PC-9 (cell line): Measurements from ENCODE around the gene S1PR4. TPM values are rescaled to one million over a fixed set of nuclear protein-coding genes. Genes with fewer than 3 reads are reported as not detected.

Experiments
- Bru-seq: library from RNA; stranded (reverse); fragments of 400-500 nt; gene quantifications from one replicate; lab custom pipeline; 2021; lab: Mats Ljungman, UMichigan
- BruChase-seq, 2 experiments: library from RNA; stranded (reverse); fragments of 400-500 nt; gene quantifications; one replicate each; lab custom pipeline; 2021; lab: Mats Ljungman, UMichigan
- BruUV-seq: library from RNA; stranded (reverse); fragments of 400-500 nt; replicated peaks from 2 replicates; lab custom pipeline; 2021; lab: Mats Ljungman, UMichigan
- CTCF ChIA-PET: fragments of 300-600 bp; sonication (Branson Sonifier 250); formaldehyde crosslinking; loops from one replicate; lab custom pipeline; 2022; ENCODE audit warnings: antibody characterized with exemption; lab: Charles Lee
- POLR2A ChIA-PET: fragments of 300-600 bp; sonication (Branson Sonifier 250); formaldehyde crosslinking; loops from one replicate; lab custom pipeline; 2022; ENCODE audit warnings: antibody characterized with exemption; ENCODE audit not compliant: unreplicated experiment; lab: Charles Lee
- DNase-seq, 2 experiments: peaks; one replicate each; pipeline versions ENCODE4 v3.0.0 to v3.0.0-alpha.2; 2015 to 2022; ENCODE audit warnings: mixed read lengths in 1 of 2
- H2AFZ ChIP-seq: fragments of 200-600 bp; sonication (generic); 2 replicates; pipeline ENCODE4 v1.8.1; 2017; ENCODE audit warnings: antibody characterized with exemption
- H3F3A ChIP-seq: fragments of 200-600 bp; sonication (generic); 2 replicates; pipeline ENCODE4 v1.8.1; 2017; ENCODE audit warnings: antibody characterized with exemption, mild to moderate bottlenecking, low read depth; ENCODE audit not compliant: insufficient read depth
- H3K27ac ChIP-seq: fragments of 200-600 bp; sonication (generic); 2 replicates; pipeline ENCODE4 v1.6.1; 2016; ENCODE audit warnings: mixed run types
- H3K27me3 ChIP-seq: fragments of 200-600 bp; sonication (generic); 2 replicates; pipeline ENCODE4 v1.6.1; 2016; ENCODE audit warnings: low read depth, mixed run types; ENCODE audit not compliant: insufficient read depth
- H3K36me3 ChIP-seq: fragments of 200-600 bp; sonication (generic); 2 replicates; pipeline ENCODE4 v1.6.1; 2016; ENCODE audit warnings: low read depth, mixed run types
- H3K4me1 ChIP-seq: fragments of 200-600 bp; sonication (generic); replicated peaks from 2 replicates; pipeline ENCODE4 v1.6.1; 2016; ENCODE audit warnings: mixed run types; ENCODE audit not compliant: insufficient read depth
- H3K4me2 ChIP-seq: fragments of 200-600 bp; sonication (generic); 2 replicates; pipeline ENCODE4 v1.6.1; 2017; ENCODE audit warnings: mixed run types
- H3K4me3 ChIP-seq: fragments of 200-600 bp; sonication (generic); 2 replicates; pipeline ENCODE4 v1.6.1; 2016; ENCODE audit warnings: mixed run types
- H3K79me2 ChIP-seq: fragments of 200-600 bp; sonication (generic); 2 replicates; pipeline ENCODE4 v1.6.1; 2017; ENCODE audit warnings: low read depth, mixed run types
- H3K9me2 ChIP-seq: fragments of 200-600 bp; sonication (generic); 2 replicates; pipeline ENCODE4 v1.8.1; 2017; ENCODE audit warnings: mild to moderate bottlenecking; ENCODE audit not compliant: insufficient read depth
- H3K9me3 ChIP-seq: fragments of 200-600 bp; sonication (generic); 2 replicates; pipeline ENCODE4 v1.8.1; 2016; ENCODE audit warnings: low read depth; ENCODE audit not compliant: insufficient read depth
- H4K20me1 ChIP-seq: fragments of 200-600 bp; sonication (generic); 2 replicates; pipeline ENCODE4 v1.8.1; 2017; ENCODE audit not compliant: insufficient read depth
- CTCF ChIP-seq: fragments of 200-600 bp; sonication (generic); conservative IDR thresholded peaks from 2 replicates; pipeline ENCODE4 v1.6.1; 2017; ENCODE audit warnings: mixed run types, antibody characterized with exemption, mild to moderate bottlenecking, moderate library complexity
- EZH2 ChIP-seq: fragments of 200-600 bp; sonication (generic); IDR thresholded peaks from 2 replicates; pipeline ENCODE4 v1.8.0; 2017; ENCODE audit warnings: antibody characterized with exemption, low read depth
- intact Hi-C: fragments of 100-400 bp; cut with micrococcal nuclease; formaldehyde crosslinking; loops from one replicate; pipeline ENCODE4 v1.10.0; 2022; ENCODE audit not compliant: unreplicated experiment
- long read RNA-seq: library from polyadenylated mRNA; stranded (forward); transcript quantifications from one replicate; pipeline ENCODE4 v2.0.0, GENCODE V29; 2022
- total RNA-seq: library from RNA; stranded (reverse); gene quantifications from 2 replicates; pipeline ENCODE4 v1.2.3, GENCODE V29; 2021

S1PR4 gene
- 0.37 and 0.83 TPM in 2 replicates for total RNA-seq
- Bru-seq, nascent RNA: percentile 31 among the genes with signal in this experiment
- percentile 23 among the genes with signal in this experiment for BruChase-seq, experiment 1, labeled RNA remaining after a 2-hour chase
- BruChase-seq, experiment 2, labeled RNA remaining after a 6-hour chase: percentile 30 among the genes with signal in this experiment
- long read RNA-seq: 0 reads

GRCh38 chr19:3178377-3178972, at the start of gene S1PR4:
TSS of gene S1PR4 (plus strand) at chr19:3178769. CDS start at chr19:3178793, 24 bp downstream.
- no TSS peak for BruUV-seq
- Histone ChIP-seq H3K79me2 (no peaks in the 10 kb centered on the region), H3K27me3 (no peaks in the 10 kb centered on the region), H3K36me3 (no peaks in the 10 kb centered on the region), H2AFZ (no peak within 1 kb of the TSS), H3F3A (peaks cover 10% of the 10 kb centered on the region; the same call in 1 of the 2 replicates), H3K9me3 (no peaks in the 10 kb centered on the region), H3K27ac (no peak within 1 kb of the TSS), H3K4me3 (no peak within 1 kb of the TSS), H3K4me2 (no peak within 1 kb of the TSS), H3K9me2 (no peaks in the 10 kb centered on the region), H3K4me1 (peaks cover 21% of the 10 kb centered on the region), H4K20me1 (no peaks in the 10 kb centered on the region)
- TF ChIP-seq CTCF: no peak
- TF ChIP-seq EZH2: no peak
- CTCF ChIA-PET: no interaction called here
- DNase-seq: no peak
- intact Hi-C loops: loop anchor here (5.0 kb wide), 1 partner anchor 41 kb away; the partner anchor contains the start of gene GNA15
- POLR2A ChIA-PET: no interaction called here

GRCh38 chr19:3129112-3129511, 49.5 kb upstream of the S1PR4 start:
- POLR2A ChIA-PET: no interaction called here
- H3F3A ChIP-seq: no peaks in the 10 kb centered on the region
- no peak for DNase-seq
- no peaks in the 10 kb centered on the region for H3K79me2 ChIP-seq
- H3K36me3 ChIP-seq: no peaks in the 10 kb centered on the region
- H3K4me1 ChIP-seq: no peaks in the 10 kb centered on the region
- no peaks in the 10 kb centered on the region for H3K27me3 ChIP-seq
- H3K9me3 ChIP-seq: no peaks in the 10 kb centered on the region
- H2AFZ ChIP-seq: no peak overlapping the region
- CTCF ChIA-PET: interaction anchor here (0.6 to 1.0 kb wide), 3 partner anchors 13 to 179 kb away, joined by 3 to 4 read pairs (median 4); no protein-coding TSS in a partner anchor
- TF ChIP-seq EZH2: no peak
- peak; percentile 65 for TF ChIP-seq CTCF
- BruUV-seq: no TSS peak
- no peak overlapping the region for H3K4me3 ChIP-seq
- no peaks in the 10 kb centered on the region for H4K20me1 ChIP-seq
- no peak overlapping the region for H3K4me2 ChIP-seq
- H3K27ac ChIP-seq: no peak overlapping the region
- intact Hi-C loops: loop anchor here (2.0 kb wide), 1 partner anchor 34 kb away; no protein-coding TSS in a partner anchor
- H3K9me2 ChIP-seq: no peaks in the 10 kb centered on the region

GRCh38 chr19:3131168-3131567, 47.4 kb upstream of the S1PR4 start:
- POLR2A ChIA-PET: no interaction called here
- H3K4me3 ChIP-seq: no peak overlapping the region

More at GRCh38 chr19:3131168-3131567, 47.4 kb upstream of the S1PR4 start:
- no peaks in the 10 kb centered on the region for H3K9me3 ChIP-seq
- H3K27ac ChIP-seq: no peak overlapping the region
- no peaks in the 10 kb centered on the region for H3K4me1 ChIP-seq
- no peaks in the 10 kb centered on the region for H4K20me1 ChIP-seq
- H3F3A ChIP-seq: no peaks in the 10 kb centered on the region
- BruUV-seq: no TSS peak
- no peaks in the 10 kb centered on the region for H3K9me2 ChIP-seq
- no peaks in the 10 kb centered on the region for H3K36me3 ChIP-seq
- intact Hi-C loops: no loop called here
- H3K27me3 ChIP-seq: no peaks in the 10 kb centered on the region
- H3K79me2 ChIP-seq: no peaks in the 10 kb centered on the region
- no peak overlapping the region for H2AFZ ChIP-seq
- DNase-seq: no peak
- no peak for TF ChIP-seq EZH2
- no peak for TF ChIP-seq CTCF
- CTCF ChIA-PET: no interaction called here
- no peak overlapping the region for H3K4me2 ChIP-seq
